Measurements from ENCODE around the gene MEIKIN.

Gene MEIKIN

DNA sequence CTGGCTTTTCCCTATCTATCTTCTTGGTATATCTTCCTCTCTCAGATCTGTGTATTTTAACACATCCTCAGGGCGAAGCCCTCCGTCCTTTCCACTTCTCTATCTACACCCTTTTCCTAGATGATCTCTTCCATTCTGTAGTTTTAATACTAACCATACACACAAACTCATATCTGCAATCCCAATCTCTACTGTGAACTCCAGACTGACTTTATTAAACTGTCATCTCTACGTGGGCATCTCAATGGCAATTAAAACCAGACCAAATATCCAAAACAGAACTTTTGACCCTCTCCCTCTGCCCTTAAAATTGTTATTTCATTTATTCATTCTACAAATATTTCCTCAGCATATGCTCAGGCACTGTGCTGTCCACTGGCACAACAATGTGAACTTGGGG is 155.7 kb downstream of the MEIKIN start:
- no peaks in the 10 kb centered on the region for H3K27me3 ChIP-seq (ENCODE audit: insufficient read depth, low read depth)
- no peak overlapping the region for H3K4me3 ChIP-seq (IDR thresholded peaks at IDR 0.05; ENCODE audit: insufficient read depth, low read depth, low read length)
- H3K4me2 ChIP-seq: no peak overlapping the region
- H3K4me1 ChIP-seq (ENCODE audit: low read depth, poor library complexity, severe bottlenecking): peaks cover 32% of the 10 kb centered on the region
- H3K27ac ChIP-seq: no peak overlapping the region
- H4K20me1 ChIP-seq (ENCODE audit: insufficient read depth): peaks cover 10% of the 10 kb centered on the region; the same call in 1 of the 2 replicates
- H3K79me2 ChIP-seq (ENCODE audit: insufficient read depth, low read depth): peaks cover 83% of the 10 kb centered on the region
- no peaks in the 10 kb centered on the region for H3K36me3 ChIP-seq (ENCODE audit: insufficient read depth)
- H3K9ac ChIP-seq: no peak overlapping the region
- no peak overlapping the region for H2AFZ ChIP-seq (ENCODE audit: low read depth)
- TF ChIP-seq CTCF (conservative IDR thresholded peaks at IDR 0.05; ENCODE audit: low read depth, low read length): no peak

DNA sequence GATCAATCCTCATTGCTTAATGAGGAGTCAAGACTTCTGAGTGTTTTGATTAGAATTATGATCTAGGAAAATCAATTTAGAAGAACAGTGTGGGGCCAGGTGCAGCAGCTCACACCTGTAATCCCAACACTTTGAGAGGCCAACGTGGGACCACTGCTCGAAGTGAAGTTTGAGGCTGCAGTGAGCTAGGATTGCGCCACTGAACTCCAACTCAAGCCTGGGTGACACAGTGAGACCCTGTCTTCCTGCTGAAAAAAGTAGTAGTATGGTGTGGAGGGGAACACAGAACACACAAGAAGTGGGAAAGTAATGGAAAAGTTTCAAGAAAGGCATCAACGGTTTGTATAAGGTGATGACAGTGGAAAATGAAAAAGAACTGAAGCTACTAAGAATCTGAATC is 157.7 kb downstream of the MEIKIN start:
- TF ChIP-seq CTCF (conservative IDR thresholded peaks at IDR 0.05; ENCODE audit: low read depth, low read length): no peak
- Histone ChIP-seq H3K9ac (no peak overlapping the region), H3K4me3 (IDR thresholded peaks at IDR 0.05; ENCODE audit: insufficient read depth, low read depth, low read length) (no peak overlapping the region), H3K79me2 (ENCODE audit: insufficient read depth, low read depth) (peaks cover 84% of the 10 kb centered on the region), H3K4me2 (peak overlapping the region; percentile 15; the same call in 1 of the 2 replicates), H2AFZ (ENCODE audit: low read depth) (no peak overlapping the region), H3K4me1 (ENCODE audit: low read depth, poor library complexity, severe bottlenecking) (peaks cover 38% of the 10 kb centered on the region), H4K20me1 (ENCODE audit: insufficient read depth) (peaks cover 10% of the 10 kb centered on the region; the same call in 1 of the 2 replicates), H3K27me3 (ENCODE audit: insufficient read depth, low read depth) (no peaks in the 10 kb centered on the region), H3K36me3 (ENCODE audit: insufficient read depth) (no peaks in the 10 kb centered on the region), H3K27ac (no peak overlapping the region)

GRCh38 chr5:131786900-131787692 is 158.4 kb downstream of the MEIKIN start:
- H4K20me1 ChIP-seq (ENCODE audit: insufficient read depth): peaks cover 10% of the 10 kb centered on the region; the same call in 1 of the 2 replicates
- TF ChIP-seq CTCF (conservative IDR thresholded peaks at IDR 0.05; ENCODE audit: low read depth, low read length): no peak
- H3K79me2 ChIP-seq (ENCODE audit: insufficient read depth, low read depth): peaks cover 84% of the 10 kb centered on the region
- no peak overlapping the region for H3K9ac ChIP-seq
- peaks cover 38% of the 10 kb centered on the region for H3K4me1 ChIP-seq (ENCODE audit: low read depth, poor library complexity, severe bottlenecking)
- no peak overlapping the region for H3K4me3 ChIP-seq (IDR thresholded peaks at IDR 0.05; ENCODE audit: insufficient read depth, low read depth, low read length)
- H2AFZ ChIP-seq (ENCODE audit: low read depth): no peak overlapping the region
- no peaks in the 10 kb centered on the region for H3K36me3 ChIP-seq (ENCODE audit: insufficient read depth)
- no peak overlapping the region for H3K27ac ChIP-seq
- no peaks in the 10 kb centered on the region for H3K27me3 ChIP-seq (ENCODE audit: insufficient read depth, low read depth)
- peak overlapping the region; percentile 15; the same call in 1 of the 2 replicates for H3K4me2 ChIP-seq

GRCh38 chr5:131786036-131786435 is 159.4 kb downstream of the MEIKIN start:
- Histone ChIP-seq H3K27me3 (ENCODE audit: insufficient read depth, low read depth) (no peaks in the 10 kb centered on the region), H3K4me1 (ENCODE audit: low read depth, poor library complexity, severe bottlenecking) (peaks cover 42% of the 10 kb centered on the region), H3K79me2 (ENCODE audit: insufficient read depth, low read depth) (peaks cover 83% of the 10 kb centered on the region), H3K27ac (no peak overlapping the region), H3K4me3 (IDR thresholded peaks at IDR 0.05; ENCODE audit: insufficient read depth, low read depth, low read length) (no peak overlapping the region), H3K4me2 (no peak overlapping the region), H3K9ac (no peak overlapping the region), H4K20me1 (ENCODE audit: insufficient read depth) (peaks cover 10% of the 10 kb centered on the region; the same call in 1 of the 2 replicates), H3K36me3 (ENCODE audit: insufficient read depth) (no peaks in the 10 kb centered on the region), H2AFZ (ENCODE audit: low read depth) (no peak overlapping the region)
- TF ChIP-seq CTCF (conservative IDR thresholded peaks at IDR 0.05; ENCODE audit: low read depth, low read length): no peak
